K562 (cell line): ENCODE data around the gene DUS1L. TPM values are rescaled to one million over a fixed set of nuclear protein-coding genes. Genes with fewer than 3 reads are reported as not detected.

ENCODE experiments used
- ATF2 ChIP-seq: sonication (generic); formaldehyde crosslinking; IDR thresholded peaks from 2 replicates; pipeline ENCODE4 v1.8.1; 2022; ENCODE audit warnings: missing genetic modification reagents
- CREBBP ChIP-seq: IDR thresholded peaks from one replicate; pipeline ENCODE4 v1.6.1; 2012; ENCODE audit warnings: low read depth, mild to moderate bottlenecking, control low read depth, inconsistent platforms, low read length
- DACH1 ChIP-seq: fragments of 450-650 bp; IDR thresholded peaks from 2 replicates; pipeline ENCODE4 v1.6.1; 2018; ENCODE audit not compliant: partially characterized antibody
- ETS1 ChIP-seq: conservative IDR thresholded peaks from 2 replicates; pipeline ENCODE4 v1.6.1; 2011; ENCODE audit warnings: low read depth, mild to moderate bottlenecking, low read length; ENCODE audit not compliant: control insufficient read depth
- HDAC1 ChIP-seq, 2 experiments: fragments of 450-650 bp; IDR thresholded peaks; 2 replicates each; pipeline ENCODE4 v1.6.1; 2016 to 2017; ENCODE audit warnings: inconsistent platforms in 1 of 2, mild to moderate bottlenecking in 1 of 2, moderate library complexity in 1 of 2
- HMGN3 ChIP-seq: IDR thresholded peaks from 2 replicates; pipeline ENCODE4 v1.6.1; 2011; ENCODE audit warnings: borderline replicate concordance, low read depth, mild to moderate bottlenecking, mixed read lengths, low read length; ENCODE audit not compliant: insufficient read length; ENCODE audit errors: extremely low read depth
- HNRNPL ChIP-seq: fragments of 200-400 bp; formaldehyde crosslinking; IDR thresholded peaks from 2 replicates; pipeline ENCODE4 v1.6.1; 2017; ENCODE audit warnings: low read depth, mild to moderate bottlenecking, low read length
- POLR3A ChIP-seq: IDR thresholded peaks from 2 replicates; pipeline ENCODE4 v1.6.1; 2011; ENCODE audit warnings: borderline replicate concordance, mild to moderate bottlenecking, moderate library complexity; ENCODE audit not compliant: insufficient read length, insufficient read depth; ENCODE audit errors: extremely low read depth
- RBFOX2 ChIP-seq: fragments of 200-400 bp; formaldehyde crosslinking; IDR thresholded peaks from 2 replicates; pipeline ENCODE4 v1.6.1; 2017; ENCODE audit warnings: low read depth, mild to moderate bottlenecking, low read length, moderate library complexity
- STAG1 ChIP-seq: sonication (generic); formaldehyde crosslinking; IDR thresholded peaks from 2 replicates; pipeline ENCODE4 v1.5.0; 2020; ENCODE audit warnings: missing genetic modification reagents, borderline replicate concordance
- SUPT5H ChIP-seq: fragments of 450-650 bp; IDR thresholded peaks from 2 replicates; pipeline ENCODE4 v1.6.1; 2016
- ZNF23 ChIP-seq: fragments of 250-450 bp; sonication (Bioruptor Pico); IDR thresholded peaks from 2 replicates; pipeline ENCODE4 v1.4.0; 2020; ENCODE audit warnings: mild to moderate bottlenecking
- ZNF324 ChIP-seq: fragments of 250-450 bp; sonication (Bioruptor Pico); IDR thresholded peaks from 2 replicates; pipeline ENCODE4 v1.4.0; 2020; ENCODE audit warnings: mild to moderate bottlenecking
- ZNF785 ChIP-seq: fragments of 250-450 bp; sonication (Bioruptor Pico); IDR thresholded peaks from 2 replicates; pipeline ENCODE4 v1.4.0; 2020; ENCODE audit warnings: mild to moderate bottlenecking
- polyA plus RNA-seq, 8 experiments: library from polyadenylated mRNA; depleted of rRNA in 4 of 8; stranded (reverse) in 5 of 8; unstranded in 3 of 8; fragments of >200 nt; fragmentation: Nextera tagmentation in 2 of 8; fragmentation: Illumina TruSeq in 1 of 8; extraction: Ambion mirVana in 2 of 8; extraction: Trizol in 1 of 8; gene quantifications; 2 replicates each; pipeline versions ENCODE4 v1.2.1 to v1.2.3, GENCODE V29; 2011 to 2014; ENCODE audit warnings: inconsistent platforms in 1 of 8, missing spikeins in 1 of 8
- total RNA-seq, 7 experiments: library from RNA; depleted of rRNA in 6 of 7; stranded (reverse); fragments of >200 nt in 6 of 7; fragmentation: Illumina TruSeq in 2 of 7; extraction: Trizol in 2 of 7; gene quantifications; 2 replicates each; pipeline versions ENCODE4 v1.2.1 to v1.2.3, GENCODE V29; 2011 to 2021; ENCODE audit warnings: low replicate concordance in 1 of 7
- TF ChIP-seq, protein P1 (sequence below): fragments of 250-450 bp; sonication (Bioruptor Pico); IDR thresholded peaks from 2 replicates; pipeline ENCODE4 v1.4.0; 2020; ENCODE audit warnings: mild to moderate bottlenecking, moderate library complexity
- TF ChIP-seq, protein P2 (sequence below): sonication (generic); formaldehyde crosslinking; IDR thresholded peaks from 2 replicates; pipeline ENCODE4 v1.8.0; 2023; ENCODE audit warnings: mild to moderate bottlenecking, missing genetic modification reagents
- TF ChIP-seq, protein P3 (sequence below): fragments of 450-650 bp; IDR thresholded peaks from 2 replicates; pipeline ENCODE4 v1.6.1; 2016; ENCODE audit warnings: antibody characterized with exemption

Gene DUS1L
- total and polyA plus RNA-seq, 9 of the 15 experiments (the other 6 are each of a cell fraction or from before 2014, with no cell fraction given) = 7.8 to 210 (median 83.9) TPM

GRCh38 chr17:82095777-82096708 lies 30.4 kb upstream of the DUS1L start (continued):
- TF ChIP-seq, protein P1, sequence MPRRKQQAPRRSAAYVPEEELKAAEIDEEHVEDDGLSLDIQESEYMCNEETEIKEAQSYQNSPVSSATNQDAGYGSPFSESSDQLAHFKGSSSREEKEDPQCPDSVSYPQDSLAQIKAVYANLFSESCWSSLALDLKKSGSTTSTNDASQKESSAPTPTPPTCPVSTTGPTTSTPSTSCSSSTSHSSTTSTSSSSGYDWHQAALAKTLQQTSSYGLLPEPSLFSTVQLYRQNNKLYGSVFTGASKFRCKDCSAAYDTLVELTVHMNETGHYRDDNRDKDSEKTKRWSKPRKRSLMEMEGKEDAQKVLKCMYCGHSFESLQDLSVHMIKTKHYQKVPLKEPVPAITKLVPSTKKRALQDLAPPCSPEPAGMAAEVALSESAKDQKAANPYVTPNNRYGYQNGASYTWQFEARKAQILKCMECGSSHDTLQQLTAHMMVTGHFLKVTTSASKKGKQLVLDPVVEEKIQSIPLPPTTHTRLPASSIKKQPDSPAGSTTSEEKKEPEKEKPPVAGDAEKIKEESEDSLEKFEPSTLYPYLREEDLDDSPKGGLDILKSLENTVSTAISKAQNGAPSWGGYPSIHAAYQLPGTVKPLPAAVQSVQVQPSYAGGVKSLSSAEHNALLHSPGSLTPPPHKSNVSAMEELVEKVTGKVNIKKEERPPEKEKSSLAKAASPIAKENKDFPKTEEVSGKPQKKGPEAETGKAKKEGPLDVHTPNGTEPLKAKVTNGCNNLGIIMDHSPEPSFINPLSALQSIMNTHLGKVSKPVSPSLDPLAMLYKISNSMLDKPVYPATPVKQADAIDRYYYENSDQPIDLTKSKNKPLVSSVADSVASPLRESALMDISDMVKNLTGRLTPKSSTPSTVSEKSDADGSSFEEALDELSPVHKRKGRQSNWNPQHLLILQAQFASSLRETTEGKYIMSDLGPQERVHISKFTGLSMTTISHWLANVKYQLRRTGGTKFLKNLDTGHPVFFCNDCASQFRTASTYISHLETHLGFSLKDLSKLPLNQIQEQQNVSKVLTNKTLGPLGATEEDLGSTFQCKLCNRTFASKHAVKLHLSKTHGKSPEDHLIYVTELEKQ (CRISPR knock-in tag) = no peak
- TF ChIP-seq POLR3A = no peak
- TF ChIP-seq ZNF785 (CRISPR knock-in tag) = no peak
- no peak for TF ChIP-seq ZNF23 (CRISPR knock-in tag)
- no peak for TF ChIP-seq ZNF324
- TF ChIP-seq STAG1 (CRISPR knock-in tag) = no peak
- TF ChIP-seq DACH1 = no peak
- TF ChIP-seq CREBBP = no peak
- TF ChIP-seq, protein P2, sequence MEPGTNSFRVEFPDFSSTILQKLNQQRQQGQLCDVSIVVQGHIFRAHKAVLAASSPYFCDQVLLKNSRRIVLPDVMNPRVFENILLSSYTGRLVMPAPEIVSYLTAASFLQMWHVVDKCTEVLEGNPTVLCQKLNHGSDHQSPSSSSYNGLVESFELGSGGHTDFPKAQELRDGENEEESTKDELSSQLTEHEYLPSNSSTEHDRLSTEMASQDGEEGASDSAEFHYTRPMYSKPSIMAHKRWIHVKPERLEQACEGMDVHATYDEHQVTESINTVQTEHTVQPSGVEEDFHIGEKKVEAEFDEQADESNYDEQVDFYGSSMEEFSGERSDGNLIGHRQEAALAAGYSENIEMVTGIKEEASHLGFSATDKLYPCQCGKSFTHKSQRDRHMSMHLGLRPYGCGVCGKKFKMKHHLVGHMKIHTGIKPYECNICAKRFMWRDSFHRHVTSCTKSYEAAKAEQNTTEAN = no peak
- no peak for TF ChIP-seq HDAC1 (IDR thresholded peaks at IDR 0.05)
- TF ChIP-seq ETS1 = peak; percentile 66; the same call in 1 of the 2 replicates
- 0 out of 2 replicates have a peak, but pooled peaks have one; percentile 50 for TF ChIP-seq HNRNPL
- no peak for TF ChIP-seq SUPT5H
- TF ChIP-seq HMGN3 = peak; percentile 10
- peak; percentile 48 for TF ChIP-seq RBFOX2
- TF ChIP-seq, protein P3, sequence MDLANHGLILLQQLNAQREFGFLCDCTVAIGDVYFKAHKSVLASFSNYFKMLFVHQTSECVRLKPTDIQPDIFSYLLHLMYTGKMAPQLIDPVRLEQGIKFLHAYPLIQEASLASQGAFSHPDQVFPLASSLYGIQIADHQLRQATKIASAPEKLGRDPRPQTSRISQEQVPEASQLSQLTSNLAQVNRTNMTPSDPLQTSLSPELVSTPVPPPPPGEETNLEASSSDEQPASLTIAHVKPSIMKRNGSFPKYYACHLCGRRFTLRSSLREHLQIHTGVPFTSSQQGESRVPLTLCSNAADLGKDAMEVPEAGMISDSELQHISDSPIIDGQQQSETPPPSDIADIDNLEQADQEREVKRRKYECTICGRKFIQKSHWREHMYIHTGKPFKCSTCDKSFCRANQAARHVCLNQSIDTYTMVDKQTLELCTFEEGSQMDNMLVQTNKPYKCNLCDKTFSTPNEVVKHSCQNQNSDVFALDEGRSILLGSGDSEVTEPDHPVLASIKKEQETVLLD = no peak
- peak; percentile 32; the same call in 1 of the 2 replicates for TF ChIP-seq ATF2 (CRISPR knock-in tag)
